ENCODE measurements around the gene SLC24A3.

GRCh38 chr20:19683822-19684221, 471.4 kb downstream of the SLC24A3 start:
- TF ChIP-seq CTCF (IDR thresholded peaks at IDR 0.05) (no peak), POLR2A (IDR thresholded peaks at IDR 0.05) (no peak)

Data from heart left ventricle (tissue), 13 donors.